T-helper 17 cell (primary cell): ENCODE results near the gene GPS1. TPM values are rescaled to one million over a fixed set of nuclear protein-coding genes. Genes with fewer than 3 reads are reported as not detected.

Experiments used
- ATAC-seq: fragments of 150-1000 bp; cut with Tn5 transposase; 2 replicates; pipeline ENCODE4 v1.10.0; 2021; ENCODE audit warnings: mild to moderate bottlenecking, moderate library complexity
- DNase-seq, 3 donors: peaks; one replicate each; pipeline versions ENCODE4 v3.0.0 to v3.0.0-alpha.2; 2020 to 2021
- H3K9me3 ChIP-seq: one replicate; pipeline ENCODE4 v1.7.0; 2013; ENCODE audit warnings: low read length, mild to moderate bottlenecking; ENCODE audit not compliant: control insufficient read depth, poor library complexity, severe bottlenecking
- H3K27ac Mint-ChIP-seq: one replicate; pipeline ENCODE4 v1.8.0; 2022; ENCODE audit warnings: mild to moderate bottlenecking, moderate library complexity, mixed read lengths
- H3K27me3 Mint-ChIP-seq: one replicate; pipeline ENCODE4 v1.8.0; 2022; ENCODE audit warnings: mixed read lengths
- H3K36me3 Mint-ChIP-seq: one replicate; pipeline ENCODE4 v1.8.0; 2022; ENCODE audit warnings: low read depth, mixed read lengths
- H3K4me1 Mint-ChIP-seq: one replicate; pipeline ENCODE4 v1.8.0; 2022; ENCODE audit warnings: mild to moderate bottlenecking, mixed read lengths
- H3K4me3 Mint-ChIP-seq: one replicate; pipeline ENCODE4 v1.8.0; 2022; ENCODE audit warnings: mild to moderate bottlenecking, moderate library complexity, mixed read lengths
- total RNA-seq, 4 donors: library from RNA in 2 of 4; stranded (reverse) in 2 of 4; gene quantifications; one replicate each; pipeline ENCODE4 v1.2.3 and lab custom pipeline; 2022 to 2026

The GPS1 gene
- total RNA-seq, 2 donors from 2014 or later = 63.2 to 66.1 TPM

DNA sequence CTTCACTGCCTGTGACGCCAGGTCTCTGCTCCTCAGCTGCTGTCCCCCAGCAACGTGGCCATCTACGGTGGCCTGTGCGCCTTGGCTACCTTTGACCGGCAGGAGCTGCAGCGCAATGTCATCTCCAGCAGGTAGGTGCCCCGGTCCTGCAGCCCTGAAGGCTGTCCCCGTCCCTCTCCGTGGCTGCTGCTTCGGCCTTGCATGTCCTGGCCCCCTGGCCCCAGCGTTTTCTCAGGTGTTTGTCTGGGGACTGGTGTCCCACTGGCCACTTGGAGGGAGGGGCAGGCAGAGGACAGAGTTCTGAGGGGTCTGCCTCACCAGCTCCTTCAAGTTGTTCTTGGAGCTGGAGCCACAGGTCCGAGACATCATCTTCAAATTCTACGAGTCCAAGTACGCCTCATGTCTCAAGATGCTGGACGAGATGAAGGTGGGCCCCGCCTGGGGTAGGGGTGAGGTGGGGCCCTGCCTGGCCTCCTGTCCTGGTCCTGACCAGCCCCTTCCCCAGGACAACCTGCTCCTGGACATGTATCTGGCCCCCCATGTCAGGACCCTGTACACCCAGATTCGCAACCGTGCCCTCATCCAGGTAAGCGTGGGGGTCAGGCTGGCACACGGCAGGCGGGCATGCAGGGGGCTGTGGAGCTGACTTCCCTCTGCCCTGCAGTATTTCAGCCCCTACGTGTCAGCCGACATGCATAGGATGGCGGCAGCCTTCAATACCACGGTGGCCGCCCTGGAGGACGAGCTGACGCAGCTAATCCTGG is 4.4 kb downstream of the GPS1 start:
- ATAC-seq (no peak), DNase-seq (peak in 1 of 3 donors; percentile 5)
- Mint-ChIP-seq H3K36me3 (peaks cover 2% of the 10 kb centered on the region), H3K4me1 (peaks cover 2% of the 10 kb centered on the region), H3K4me3 (no peak overlapping the region), H3K27me3 (no peaks in the 10 kb centered on the region), H3K27ac (no peak overlapping the region)
- no peaks in the 10 kb centered on the region for H3K9me3 ChIP-seq

DNA sequence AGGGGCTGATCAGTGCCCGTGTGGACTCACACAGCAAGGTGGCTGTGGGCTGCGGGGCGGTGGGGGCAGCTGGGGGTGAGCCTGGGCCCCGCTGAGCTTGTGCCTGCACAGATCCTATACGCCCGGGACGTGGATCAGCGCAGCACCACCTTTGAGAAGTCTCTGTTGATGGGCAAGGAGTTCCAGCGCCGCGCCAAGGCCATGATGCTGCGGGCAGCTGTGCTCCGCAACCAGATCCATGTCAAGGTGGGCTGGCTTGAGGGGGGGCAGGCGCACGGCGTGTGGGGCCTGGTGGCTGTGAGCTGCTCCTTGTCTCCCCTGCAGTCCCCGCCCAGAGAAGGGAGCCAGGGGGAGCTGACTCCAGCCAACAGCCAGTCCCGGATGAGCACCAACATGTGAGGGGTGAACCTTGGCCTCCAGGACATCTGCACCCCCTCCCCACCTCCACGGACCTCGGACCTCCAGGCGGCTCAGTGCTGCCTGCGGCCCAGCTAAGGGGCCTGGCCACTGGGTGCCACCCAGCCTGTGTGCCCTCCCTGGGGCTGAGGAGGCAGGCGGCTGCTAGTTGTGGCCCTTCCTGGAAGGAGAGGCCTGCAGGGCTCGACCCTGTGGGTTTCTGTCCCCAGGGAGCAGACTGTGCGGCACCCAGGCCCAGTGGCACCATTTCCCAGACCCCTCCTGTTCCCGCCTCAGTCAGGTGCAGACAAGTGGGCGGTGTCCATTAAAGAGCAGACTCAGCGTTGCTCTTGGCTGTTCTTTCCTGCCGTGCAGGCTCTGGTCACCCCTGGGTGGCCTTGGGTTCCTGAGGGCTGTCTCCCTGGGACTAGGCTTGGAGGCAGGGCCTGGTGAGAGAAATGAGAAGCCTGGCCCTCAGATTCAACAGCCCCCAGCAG is 5.3 kb downstream of the GPS1 start:
- peak in 1 of 3 donors; percentile 9 for DNase-seq
- no peaks in the 10 kb centered on the region for H3K9me3 ChIP-seq
- peaks cover 2% of the 10 kb centered on the region for H3K4me1 Mint-ChIP-seq
- H3K27me3 Mint-ChIP-seq = no peaks in the 10 kb centered on the region
- H3K36me3 Mint-ChIP-seq = peaks cover 2% of the 10 kb centered on the region
- ATAC-seq = no peak
- H3K27ac Mint-ChIP-seq = no peak overlapping the region
- H3K4me3 Mint-ChIP-seq = no peak overlapping the region

DNA sequence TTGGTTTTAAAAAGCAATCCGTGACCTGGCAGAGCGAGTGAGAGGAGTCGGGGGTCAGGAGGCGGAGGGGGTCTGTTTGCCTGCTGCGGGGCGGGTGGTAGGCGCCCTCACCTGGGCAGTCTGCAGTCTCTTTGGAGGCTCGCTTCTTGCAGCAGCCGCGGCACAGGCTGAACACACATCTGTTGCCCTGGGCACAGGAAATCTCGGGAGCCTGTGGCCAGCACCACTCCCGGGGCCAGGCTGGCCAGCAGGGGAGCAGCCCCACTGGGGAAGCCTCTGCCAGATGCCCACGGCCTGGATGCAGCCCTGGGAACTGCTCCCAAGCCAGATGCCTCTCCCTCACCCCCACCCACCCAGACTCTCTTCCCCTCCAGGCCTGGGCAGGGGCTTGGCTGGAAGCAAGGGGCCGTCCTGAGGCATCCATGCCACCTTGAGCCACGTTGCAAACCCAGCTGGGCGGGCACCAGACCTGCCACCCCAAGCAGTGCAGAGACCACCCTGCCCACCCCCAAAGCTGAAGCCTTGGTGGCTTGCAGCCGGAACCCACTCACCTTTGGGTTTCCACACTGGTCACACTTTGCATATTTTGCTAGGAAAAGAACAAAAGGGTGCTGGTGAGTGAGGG is 6.6 kb downstream of the GPS1 start:
- DNase-seq (no peak), ATAC-seq (no peak)
- Mint-ChIP-seq H3K4me1 (peaks cover 2% of the 10 kb centered on the region), H3K36me3 (peaks cover 2% of the 10 kb centered on the region), H3K27ac (no peak overlapping the region), H3K27me3 (no peaks in the 10 kb centered on the region), H3K4me3 (no peak overlapping the region)
- H3K9me3 ChIP-seq = no peaks in the 10 kb centered on the region

DNA sequence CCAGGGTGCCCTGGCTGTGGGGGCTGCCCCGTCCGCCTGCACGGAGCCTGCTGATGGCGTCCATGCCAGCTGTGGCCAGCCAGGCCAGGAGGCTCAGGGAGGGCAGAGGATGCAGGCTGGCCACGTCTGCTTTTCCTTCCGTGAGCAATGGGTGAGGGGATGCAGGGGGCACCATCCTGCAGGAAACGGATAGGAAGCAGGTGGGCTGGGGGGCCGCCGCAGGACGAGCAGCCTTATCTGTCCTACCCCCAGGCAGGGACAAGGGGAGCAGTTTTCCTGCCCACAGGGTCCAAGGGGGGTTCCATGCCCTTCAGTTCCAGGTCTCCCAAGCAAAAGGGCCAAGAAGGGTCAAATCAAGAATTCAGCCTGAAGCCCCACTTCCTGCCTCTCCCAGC is 7.2 kb downstream of the GPS1 start:
- peak in 1 of 3 donors; percentile 4 for DNase-seq
- peaks cover 2% of the 10 kb centered on the region for H3K36me3 Mint-ChIP-seq
- no peak overlapping the region for H3K27ac Mint-ChIP-seq
- H3K9me3 ChIP-seq = no peaks in the 10 kb centered on the region
- H3K4me1 Mint-ChIP-seq = peaks cover 2% of the 10 kb centered on the region
- no peak for ATAC-seq
- H3K4me3 Mint-ChIP-seq = no peak overlapping the region
- H3K27me3 Mint-ChIP-seq = no peaks in the 10 kb centered on the region

DNA sequence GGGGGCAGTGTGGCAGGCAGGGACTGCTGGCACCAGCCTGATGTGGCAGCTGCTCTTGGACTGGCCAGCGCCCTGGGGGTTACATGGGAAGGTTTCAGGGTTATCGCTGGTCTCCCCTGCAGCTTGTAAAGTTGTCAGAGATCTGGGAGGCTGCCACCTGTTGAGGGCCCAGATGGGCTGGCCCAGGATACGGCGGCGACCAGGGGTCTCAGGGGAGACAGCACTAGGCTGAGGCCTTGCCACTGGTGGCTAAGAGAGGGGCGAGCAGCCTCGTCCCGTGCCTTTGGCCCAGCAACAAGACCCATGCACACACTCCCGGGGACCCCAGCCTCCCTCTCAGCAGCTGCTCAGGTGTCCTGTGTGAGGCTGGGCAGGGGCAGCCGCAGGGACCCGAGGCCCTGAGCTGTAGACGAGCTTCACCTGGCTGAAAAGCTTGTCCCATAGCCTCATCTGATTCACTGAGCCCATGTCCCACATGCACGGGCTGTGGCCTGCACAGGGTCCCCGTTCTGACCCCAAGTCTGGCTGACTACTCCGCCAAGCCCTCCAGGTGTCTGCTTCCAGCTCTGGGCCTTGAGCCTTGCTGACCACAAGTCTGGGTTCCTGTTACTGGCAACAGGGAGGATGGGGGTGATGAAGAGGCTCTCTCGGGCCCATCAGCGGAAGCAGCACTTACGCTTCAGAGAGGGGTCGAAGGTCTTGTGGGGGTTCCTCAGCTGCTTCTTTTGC is 7.7 kb downstream of the GPS1 start:
- ATAC-seq (no peak), DNase-seq (peak in 1 of 3 donors; percentile 7)
- no peak overlapping the region for H3K4me3 Mint-ChIP-seq
- H3K9me3 ChIP-seq = no peaks in the 10 kb centered on the region
- no peak overlapping the region for H3K27ac Mint-ChIP-seq
- H3K36me3 Mint-ChIP-seq = peaks cover 2% of the 10 kb centered on the region
- no peaks in the 10 kb centered on the region for H3K27me3 Mint-ChIP-seq
- peaks cover 2% of the 10 kb centered on the region for H3K4me1 Mint-ChIP-seq

DNA sequence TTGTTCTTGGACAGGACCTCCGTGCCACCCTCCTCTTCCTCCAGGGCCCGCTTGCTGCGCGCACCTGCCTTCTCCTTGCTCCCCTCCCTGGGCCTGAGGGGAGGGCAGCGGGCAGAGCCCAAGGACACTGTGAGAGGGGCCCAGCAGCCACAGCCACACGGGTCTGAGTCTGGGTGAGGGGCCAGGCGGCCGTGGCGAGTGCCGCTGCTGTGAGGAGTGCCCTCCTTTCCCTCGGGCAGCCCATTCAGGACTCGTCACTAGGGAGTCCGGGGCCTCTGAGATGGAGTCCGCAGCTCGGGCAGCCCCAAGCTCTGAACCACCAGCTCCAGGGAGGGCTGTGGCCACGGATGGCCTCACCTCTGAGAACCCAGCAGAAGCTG is 8.3 kb downstream of the GPS1 start:
- Mint-ChIP-seq H3K4me3 (no peak overlapping the region), H3K36me3 (peaks cover 2% of the 10 kb centered on the region), H3K27me3 (no peaks in the 10 kb centered on the region), H3K4me1 (peaks cover 2% of the 10 kb centered on the region), H3K27ac (no peak overlapping the region)
- DNase-seq (peak in 1 of 3 donors; percentile 8), ATAC-seq (no peak)
- no peaks in the 10 kb centered on the region for H3K9me3 ChIP-seq

DNA sequence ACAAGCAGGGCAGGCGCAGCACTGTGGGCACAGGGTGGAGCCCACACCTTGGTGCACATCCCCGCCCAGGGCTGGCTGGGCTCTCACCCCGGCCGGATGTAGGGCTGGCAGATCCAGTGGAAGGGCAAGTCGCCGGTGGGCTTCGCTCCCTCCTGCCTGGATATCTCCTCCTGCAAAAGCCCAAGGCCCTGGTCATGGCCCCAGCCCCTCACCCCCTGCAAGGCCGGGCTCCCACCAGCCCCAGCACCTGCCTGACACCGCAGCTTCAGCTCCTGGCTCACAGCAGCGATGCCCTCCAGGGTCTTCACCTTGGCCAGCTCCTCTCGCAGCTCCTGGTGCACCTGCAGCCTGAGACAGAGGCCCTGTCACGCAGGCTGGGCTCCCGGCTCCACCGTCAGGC is 8.9 kb downstream of the GPS1 start:
- Mint-ChIP-seq H3K36me3 (peaks cover 2% of the 10 kb centered on the region), H3K27ac (no peak overlapping the region), H3K4me3 (no peak overlapping the region), H3K27me3 (no peaks in the 10 kb centered on the region), H3K4me1 (peaks cover 2% of the 10 kb centered on the region)
- DNase-seq (peak in 1 of 3 donors; percentile 7), ATAC-seq (no peak)
- H3K9me3 ChIP-seq = no peaks in the 10 kb centered on the region

DNA sequence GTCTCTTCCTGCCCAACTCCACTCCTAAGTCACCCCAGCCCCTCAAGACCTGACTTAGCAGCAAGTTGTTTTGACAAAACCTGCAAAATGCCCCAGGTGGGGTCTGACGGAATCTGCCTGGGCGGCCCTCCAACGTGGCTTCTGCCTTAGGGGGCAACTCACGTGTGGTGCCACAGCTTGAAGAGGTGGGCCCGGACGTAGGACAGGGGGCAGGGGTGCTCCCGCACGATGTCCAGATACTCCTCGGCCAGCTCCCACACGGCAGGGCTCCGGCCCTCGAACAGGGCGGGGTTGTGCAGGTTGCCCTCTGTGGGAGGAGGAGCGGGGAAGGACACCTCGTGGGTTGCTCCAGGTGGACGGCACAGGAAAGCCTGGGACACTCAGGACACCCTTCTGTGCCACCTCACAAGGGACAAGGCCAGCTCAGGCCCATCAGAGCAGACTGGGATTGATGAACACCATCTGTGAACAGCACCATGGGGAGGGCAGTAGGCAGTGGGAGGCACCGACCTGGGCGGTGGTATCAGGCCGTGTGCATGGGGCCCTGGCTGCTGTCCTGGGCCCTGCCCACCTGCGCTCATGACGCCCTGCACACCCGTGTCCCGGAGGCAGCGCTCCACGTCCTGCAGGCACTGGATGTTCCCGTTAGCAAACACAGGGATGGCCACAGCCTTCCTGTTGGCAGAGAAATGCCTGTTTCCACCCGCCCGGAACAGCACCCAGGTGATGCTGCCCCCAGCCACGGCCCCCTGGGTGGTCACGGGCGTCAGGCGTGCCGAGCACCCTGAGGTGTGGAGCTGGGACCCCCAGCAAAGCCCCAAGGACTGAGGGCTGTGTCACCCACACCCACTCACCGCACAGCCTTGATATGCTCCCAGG is 9.6 kb downstream of the GPS1 start:
- H3K27me3 Mint-ChIP-seq = no peaks in the 10 kb centered on the region
- peak in 1 of 3 donors; percentile 6 for DNase-seq
- H3K27ac Mint-ChIP-seq = no peak overlapping the region

DNA sequence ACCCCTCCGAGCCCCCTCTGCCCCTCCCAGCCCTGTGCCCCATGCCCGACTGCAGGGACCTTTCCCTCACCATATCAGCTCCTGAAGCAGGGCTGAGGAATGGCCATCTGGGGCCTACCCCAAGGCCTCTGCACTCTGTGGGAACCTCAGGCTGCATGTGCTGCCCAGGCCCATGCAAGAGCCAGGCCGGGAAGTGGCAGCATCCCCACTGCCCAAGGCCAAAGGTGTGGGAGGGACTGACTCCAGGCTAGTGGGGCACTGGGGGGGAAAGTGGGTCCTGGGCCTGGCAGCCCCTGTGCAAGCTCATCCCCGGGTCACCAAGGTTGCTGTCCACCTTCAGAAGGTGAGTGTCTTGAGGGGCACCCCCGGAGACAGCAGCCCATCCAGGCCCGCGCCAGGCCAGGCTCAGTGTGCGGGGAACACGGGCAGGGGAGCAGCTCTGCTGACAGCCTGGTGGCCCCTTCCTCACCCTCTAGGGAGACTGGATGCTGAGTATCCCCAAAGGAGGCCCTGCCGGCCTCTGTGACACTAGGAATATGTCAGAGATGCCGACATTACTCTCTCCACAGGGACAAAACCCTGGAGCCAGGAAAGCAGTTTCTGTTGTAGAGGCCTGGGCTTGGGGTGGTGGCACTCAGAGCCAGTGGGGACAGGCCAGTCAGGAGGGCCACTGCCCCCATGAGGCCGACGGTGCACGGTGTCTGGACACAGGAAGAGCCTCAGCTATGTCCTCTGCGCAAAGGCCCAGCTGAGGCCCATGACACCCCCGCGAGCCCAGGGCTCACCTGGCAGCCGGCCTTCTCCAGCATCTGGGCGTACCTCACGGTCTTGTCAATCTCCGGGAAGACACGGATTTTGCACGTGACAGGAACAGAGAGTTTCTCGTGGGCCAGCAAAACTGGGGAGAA is 10.6 kb downstream of the GPS1 start:
- ATAC-seq (no peak), DNase-seq (peak in 1 of 3 donors; percentile 8)
- no peaks in the 10 kb centered on the region for H3K9me3 ChIP-seq
- peaks cover 6% of the 10 kb centered on the region for H3K4me1 Mint-ChIP-seq
- no peaks in the 10 kb centered on the region for H3K27me3 Mint-ChIP-seq
- no peak overlapping the region for H3K27ac Mint-ChIP-seq
- no peak overlapping the region for H3K4me3 Mint-ChIP-seq
- H3K36me3 Mint-ChIP-seq = peaks cover 2% of the 10 kb centered on the region

More for the DNA sequence above, 9.6 kb downstream of the GPS1 start:
- Mint-ChIP-seq H3K4me3 (no peak overlapping the region), H3K4me1 (peaks cover 4% of the 10 kb centered on the region), H3K36me3 (peaks cover 2% of the 10 kb centered on the region)
- no peak for ATAC-seq
- H3K9me3 ChIP-seq = no peaks in the 10 kb centered on the region

DNA sequence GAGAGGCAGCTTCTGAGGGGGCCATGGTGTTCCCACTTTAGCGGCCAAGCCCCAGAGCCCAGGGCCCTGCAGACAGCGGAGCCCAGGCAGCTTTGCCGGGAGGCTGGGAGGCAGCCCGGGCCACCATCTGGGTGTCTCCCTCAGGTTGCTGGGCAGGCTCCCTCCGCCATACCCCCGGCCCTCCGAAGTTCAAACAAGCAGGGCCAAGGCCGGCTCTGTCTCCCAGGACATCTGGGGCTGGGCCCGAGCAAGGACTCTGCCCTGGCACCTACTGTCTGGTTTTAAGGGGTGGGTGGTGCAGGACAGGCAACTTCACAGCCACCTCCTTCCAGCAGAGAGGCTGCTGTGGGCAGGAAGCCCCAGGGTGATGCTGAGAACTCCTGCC is 11.3 kb downstream of the GPS1 start:
- H3K4me3 Mint-ChIP-seq = no peak overlapping the region
- ATAC-seq = no peak
- no peak for DNase-seq
- H3K36me3 Mint-ChIP-seq = peaks cover 2% of the 10 kb centered on the region
- no peak overlapping the region for H3K27ac Mint-ChIP-seq
- no peaks in the 10 kb centered on the region for H3K9me3 ChIP-seq
- no peaks in the 10 kb centered on the region for H3K27me3 Mint-ChIP-seq
- peaks cover 6% of the 10 kb centered on the region for H3K4me1 Mint-ChIP-seq
